A549 (cell line): ENCODE results near the gene LMTK2. TPM values are rescaled to one million over a fixed set of nuclear protein-coding genes. Genes with fewer than 3 reads are reported as not detected.

ENCODE experiments used
- ATAC-seq, 2 experiments: fragments of 200-7000 bp in 1 of 2; fragments of >200 bp in 1 of 2; cut with Nextera tagmentation in 1 of 2; cut with Tn5 transposase in 1 of 2; 3 replicates each; pipeline versions ENCODE4 v1.8.0 to v1.9.1; 2018 to 2020; ENCODE audit warnings: mild to moderate bottlenecking in 1 of 2, moderate library complexity in 1 of 2
- CTCF ChIA-PET: fragments of 300-600 bp; sonication (Branson Sonifier 250); formaldehyde crosslinking; extraction: SDS; loops from one replicate; lab custom pipeline; 2021; ENCODE audit warnings: antibody characterized with exemption, inconsistent platforms; lab: Yijun Ruan, JAX
- POLR2A ChIA-PET: fragments of 350-600 bp; formaldehyde crosslinking; extraction: SDS; loops from one replicate; lab custom pipeline; 2021; ENCODE audit warnings: antibody characterized with exemption, inconsistent platforms; lab: Yijun Ruan, JAX
- DNase-seq, 2 experiments: peaks; one replicate each; pipeline versions ENCODE4 v3.0.0 to v3.0.0-alpha.2; 2011 to 2016; ENCODE audit warnings: low read depth in 1 of 2, low spot score in 1 of 2
- FAIRE-seq: peaks from 2 replicates; lab custom pipeline; 2011; peaks lifted over from hg19 to GRCh38; lab: Jason Lieb, UNC
- H3K27ac ChIP-seq, 2 experiments: fragments of >200 bp; sonication (Bioruptor Twin); formaldehyde crosslinking; 3 replicates each; pipeline ENCODE4 v1.5.1; 2016 to 2017
- H3K4me1 ChIP-seq: fragments of >200 bp; sonication (Bioruptor Twin); formaldehyde crosslinking; 3 replicates; pipeline ENCODE4 v1.6.1; 2016
- H3K4me2 ChIP-seq: fragments of >200 bp; sonication (Bioruptor Twin); formaldehyde crosslinking; 3 replicates; pipeline ENCODE4 v1.6.1; 2016
- H3K4me3 ChIP-seq: fragments of >200 bp; sonication (Bioruptor Twin); formaldehyde crosslinking; 3 replicates; pipeline ENCODE4 v1.5.1; 2016
- H3K9me3 ChIP-seq: fragments of >200 bp; sonication (Bioruptor Twin); formaldehyde crosslinking; 3 replicates; pipeline ENCODE4 v1.6.1; 2016
- BCL3 ChIP-seq: fragments of >200 bp; sonication (Bioruptor Twin); formaldehyde crosslinking; IDR thresholded peaks from 3 replicates; pipeline ENCODE4 v1.6.1; 2016
- EHF ChIP-seq: fragments of 250-450 bp; sonication (Bioruptor Pico); IDR thresholded peaks from 2 replicates; pipeline ENCODE4 v1.5.0; 2020; ENCODE audit warnings: mild to moderate bottlenecking
- EHMT2 ChIP-seq: fragments of 200-600 bp; sonication (generic); IDR thresholded peaks from 2 replicates; pipeline ENCODE4 v1.6.1; 2016; ENCODE audit warnings: antibody characterized with exemption, low read depth, mild to moderate bottlenecking, moderate library complexity
- ESRRA ChIP-seq: fragments of 150-350 bp; IDR thresholded peaks from 2 replicates; pipeline ENCODE4 v1.6.1; 2014; ENCODE audit warnings: mild to moderate bottlenecking, low read length, borderline replicate concordance
- FOSL2 ChIP-seq, 2 experiments: fragments of 450-650 bp in 1 of 2; fragments of >200 bp in 1 of 2; sonication (Bioruptor Twin) in 1 of 2; formaldehyde crosslinking; IDR thresholded peaks; 2 replicates each; pipeline versions ENCODE4 v1.5.0 to v1.6.1; 2016 to 2020; ENCODE audit warnings: mild to moderate bottlenecking in 1 of 2, moderate library complexity in 1 of 2
- HDAC2 ChIP-seq: fragments of 200-600 bp; sonication (generic); IDR thresholded peaks from 2 replicates; pipeline ENCODE4 v1.6.1; 2016
- HOXB5 ChIP-seq: fragments of 250-450 bp; sonication (Bioruptor Pico); IDR thresholded peaks from 2 replicates; pipeline ENCODE4 v1.5.0; 2020; ENCODE audit warnings: mild to moderate bottlenecking, moderate library complexity
- JUN ChIP-seq, 2 experiments: fragments of >200 bp; sonication (Bioruptor Twin); formaldehyde crosslinking; IDR thresholded peaks; 2 replicates in 1 of 2; 3 replicates in 1 of 2; pipeline ENCODE4 v1.6.1; 2016 to 2017
- JUNB ChIP-seq: fragments of >200 bp; sonication (Bioruptor Twin); formaldehyde crosslinking; IDR thresholded peaks from 2 replicates; pipeline ENCODE4 v1.6.1; 2016
- KDM5A ChIP-seq: fragments of 200-600 bp; sonication (generic); IDR thresholded peaks from 2 replicates; pipeline ENCODE4 v1.6.1; 2016; ENCODE audit warnings: antibody characterized with exemption, mild to moderate bottlenecking
- MAZ ChIP-seq: fragments of 150-350 bp; IDR thresholded peaks from 2 replicates; pipeline ENCODE4 v1.6.1; 2014; ENCODE audit warnings: antibody characterized with exemption, low read depth, low read length, borderline replicate concordance
- NFE2L2 ChIP-seq: fragments of 150-350 bp; conservative IDR thresholded peaks from 2 replicates; pipeline ENCODE4 v1.6.1; 2014; ENCODE audit warnings: low read length
- NR3C1 ChIP-seq: fragments of >200 bp; sonication (Bioruptor Twin); formaldehyde crosslinking; IDR thresholded peaks from 3 replicates; pipeline ENCODE4 v1.6.1; 2017
- POLR2AphosphoS2 ChIP-seq: conservative IDR thresholded peaks from 2 replicates; pipeline ENCODE4 v1.6.1; 2012; ENCODE audit warnings: low read length, improper control_type of control experiment, inconsistent platforms
- RAD21 ChIP-seq, 2 experiments: fragments of >200 bp in 1 of 2; sonication (Bioruptor Twin) in 1 of 2; formaldehyde crosslinking in 1 of 2; IDR thresholded peaks in 1 of 2; conservative IDR thresholded peaks in 1 of 2; 2 replicates in 1 of 2; 3 replicates in 1 of 2; pipeline ENCODE4 v1.6.1; 2012 to 2018; ENCODE audit warnings: inconsistent platforms in 1 of 2
- RCOR1 ChIP-seq: fragments of 150-350 bp; IDR thresholded peaks from 2 replicates; pipeline ENCODE4 v1.6.1; 2014; ENCODE audit warnings: antibody characterized with exemption, low read length, low read depth
- REST ChIP-seq: fragments of 200-600 bp; sonication (generic); IDR thresholded peaks from 2 replicates; pipeline ENCODE4 v1.6.1; 2016; ENCODE audit warnings: antibody characterized with exemption, mild to moderate bottlenecking, moderate library complexity
- RFX5 ChIP-seq: fragments of 450-650 bp; IDR thresholded peaks from 2 replicates; pipeline ENCODE4 v1.7.1; 2014; ENCODE audit warnings: antibody characterized with exemption, mild to moderate bottlenecking, moderate library complexity
- RNF2 ChIP-seq: fragments of 200-600 bp; sonication (generic); IDR thresholded peaks from 2 replicates; pipeline ENCODE4 v1.6.1; 2016; ENCODE audit warnings: low read depth, mild to moderate bottlenecking, antibody characterized with exemption, moderate library complexity, borderline replicate concordance
- SMC3 ChIP-seq: fragments of >200 bp; sonication (Bioruptor Twin); formaldehyde crosslinking; IDR thresholded peaks from 3 replicates; pipeline ENCODE4 v1.6.1; 2018; ENCODE audit warnings: inconsistent platforms
- TP53 ChIP-seq: fragments of 250-450 bp; sonication (Bioruptor Pico); IDR thresholded peaks from 2 replicates; pipeline ENCODE4 v1.5.0; 2021; ENCODE audit warnings: mild to moderate bottlenecking, moderate library complexity
- ZC3H11A ChIP-seq: fragments of 450-650 bp; IDR thresholded peaks from 2 replicates; pipeline ENCODE4 v1.6.1; 2014; ENCODE audit warnings: antibody characterized with exemption, mild to moderate bottlenecking
- ZNF302 ChIP-seq: fragments of 250-450 bp; sonication (Bioruptor Pico); IDR thresholded peaks from 2 replicates; pipeline ENCODE4 v1.9.0; 2021; ENCODE audit warnings: inconsistent platforms, mild to moderate bottlenecking, moderate library complexity
- WGBS: methylation state at CpG from one replicate; pipeline ENCODE4 v1.1.6; 2017; ENCODE audit errors: missing lambda C conversion rate; 5-methylcytosine and 5-hydroxymethylcytosine counted together
- polyA plus RNA-seq, 4 experiments: library from polyadenylated mRNA; depleted of rRNA in 3 of 4; stranded (reverse); fragments of >200 nt; fragmentation: RNase III in 1 of 4; extraction: RNeasy Plus Mini Kit Qiagen cat#74134 plus additional on column Dnase treatment in 1 of 4; gene quantifications; 2 replicates in 3 of 4; 3 replicates in 1 of 4; pipeline ENCODE4 v1.2.3, GENCODE V29; 2011 to 2017
- TF ChIP-seq, protein P1 (sequence below): fragments of >200 bp; sonication (Bioruptor Twin); formaldehyde crosslinking; IDR thresholded peaks from 2 replicates; pipeline ENCODE4 v1.6.1; 2016
- TF ChIP-seq, protein P2 (sequence below): fragments of 250-450 bp; sonication (Bioruptor Pico); IDR thresholded peaks from 2 replicates; pipeline ENCODE4 v1.5.0; 2021; ENCODE audit warnings: mild to moderate bottlenecking, moderate library complexity, borderline replicate concordance
- TF ChIP-seq, protein P3 (sequence below): IDR thresholded peaks from 2 replicates; pipeline ENCODE4 v1.6.1; 2012; ENCODE audit warnings: low read depth, borderline replicate concordance
- TF ChIP-seq, protein P4 (sequence below): IDR thresholded peaks from 2 replicates; pipeline ENCODE4 v1.6.1; 2012

The LMTK2 gene
- polyA plus RNA-seq, 2 of the 4 experiments (the other 2 are of a cell fraction) = 7.9 to 13.0 TPM

GRCh38 chr7:98123365-98123696 lies 16.7 kb downstream of the LMTK2 start:
- 82% methylated on average over 4 of the region's 4 CpGs for WGBS
- H3K9me3 ChIP-seq = no peaks in the 10 kb centered on the region
- H3K4me2 ChIP-seq = no peak overlapping the region
- H3K4me3 ChIP-seq = no peak overlapping the region
- DNase-seq = no peak
- no peak for FAIRE-seq
- no peak overlapping the region for H3K27ac ChIP-seq
- peaks cover 28% of the 10 kb centered on the region for H3K4me1 ChIP-seq
- ATAC-seq = no peak
- TF ChIP-seq RAD21 (conservative IDR thresholded peaks at IDR 0.05 in 1 of 2, IDR thresholded peaks at IDR 0.05 in 1 of 2) = no peak
- TF ChIP-seq EHF = no peak
- TF ChIP-seq HOXB5 (CRISPR knock-in tag) = no peak
- TF ChIP-seq REST = no peak
- TF ChIP-seq, protein P1, sequence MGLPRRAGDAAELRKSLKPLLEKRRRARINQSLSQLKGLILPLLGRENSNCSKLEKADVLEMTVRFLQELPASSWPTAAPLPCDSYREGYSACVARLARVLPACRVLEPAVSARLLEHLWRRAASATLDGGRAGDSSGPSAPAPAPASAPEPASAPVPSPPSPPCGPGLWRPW = no peak
- no peak for TF ChIP-seq RNF2
- no peak for TF ChIP-seq KDM5A
- no peak for TF ChIP-seq NR3C1
- no peak for TF ChIP-seq RCOR1
- TF ChIP-seq ZNF302 (CRISPR knock-in tag) = no peak
- no peak for TF ChIP-seq NFE2L2
- TF ChIP-seq POLR2AphosphoS2 = no peak
- TF ChIP-seq SMC3 = no peak
- TF ChIP-seq, protein P2, sequence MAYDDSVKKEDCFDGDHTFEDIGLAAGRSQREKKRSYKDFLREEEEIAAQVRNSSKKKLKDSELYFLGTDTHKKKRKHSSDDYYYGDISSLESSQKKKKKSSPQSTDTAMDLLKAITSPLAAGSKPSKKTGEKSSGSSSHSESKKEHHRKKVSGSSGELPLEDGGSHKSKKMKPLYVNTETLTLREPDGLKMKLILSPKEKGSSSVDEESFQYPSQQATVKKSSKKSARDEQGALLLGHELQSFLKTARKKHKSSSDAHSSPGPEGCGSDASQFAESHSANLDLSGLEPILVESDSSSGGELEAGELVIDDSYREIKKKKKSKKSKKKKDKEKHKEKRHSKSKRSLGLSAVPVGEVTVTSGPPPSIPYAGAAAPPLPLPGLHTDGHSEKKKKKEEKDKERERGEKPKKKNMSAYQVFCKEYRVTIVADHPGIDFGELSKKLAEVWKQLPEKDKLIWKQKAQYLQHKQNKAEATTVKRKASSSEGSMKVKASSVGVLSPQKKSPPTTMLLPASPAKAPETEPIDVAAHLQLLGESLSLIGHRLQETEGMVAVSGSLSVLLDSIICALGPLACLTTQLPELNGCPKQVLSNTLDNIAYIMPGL (CRISPR knock-in tag) = no peak
- CTCF ChIA-PET = interaction anchor here (0.6 kb wide), 1 partner anchor 17 kb away, joined by 3 read pairs; the partner anchor contains the start of gene LMTK2
- POLR2A ChIA-PET = no interaction called here

- H3K4me2 ChIP-seq = no peak overlapping the region
- H3K9me3 ChIP-seq = no peaks in the 10 kb centered on the region
- ChIA-PET CTCF (interaction anchor here (1.4 kb wide), 2 partner anchors 20 to 105 kb away, joined by 3 to 7 read pairs; no protein-coding TSS in a partner anchor), POLR2A (no interaction called here)
- DNase-seq (no peak), FAIRE-seq (no peak), ATAC-seq (no peak)
- H3K27ac ChIP-seq = no peak overlapping the region
- H3K4me1 ChIP-seq = peaks cover 8% of the 10 kb centered on the region
- TF ChIP-seq RCOR1 (no peak), RFX5 (no peak), TP53 (CRISPR knock-in tag) (no peak), JUNB (no peak), EHMT2 (no peak), EHF (no peak), JUN (IDR thresholded peaks at IDR 0.05) (no peak), ESRRA (no peak), MAZ (no peak), FOSL2 (IDR thresholded peaks at IDR 0.05) (no peak), FOSL2 (CRISPR knock-in tag; IDR thresholded peaks at IDR 0.05) (no peak), HDAC2 (no peak), BCL3 (no peak), ZC3H11A (no peak)
- TF ChIP-seq, protein P3, sequence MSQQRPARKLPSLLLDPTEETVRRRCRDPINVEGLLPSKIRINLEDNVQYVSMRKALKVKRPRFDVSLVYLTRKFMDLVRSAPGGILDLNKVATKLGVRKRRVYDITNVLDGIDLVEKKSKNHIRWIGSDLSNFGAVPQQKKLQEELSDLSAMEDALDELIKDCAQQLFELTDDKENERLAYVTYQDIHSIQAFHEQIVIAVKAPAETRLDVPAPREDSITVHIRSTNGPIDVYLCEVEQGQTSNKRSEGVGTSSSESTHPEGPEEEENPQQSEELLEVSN = no peak
- TF ChIP-seq, protein P1 = no peak
- TF ChIP-seq, protein P4, sequence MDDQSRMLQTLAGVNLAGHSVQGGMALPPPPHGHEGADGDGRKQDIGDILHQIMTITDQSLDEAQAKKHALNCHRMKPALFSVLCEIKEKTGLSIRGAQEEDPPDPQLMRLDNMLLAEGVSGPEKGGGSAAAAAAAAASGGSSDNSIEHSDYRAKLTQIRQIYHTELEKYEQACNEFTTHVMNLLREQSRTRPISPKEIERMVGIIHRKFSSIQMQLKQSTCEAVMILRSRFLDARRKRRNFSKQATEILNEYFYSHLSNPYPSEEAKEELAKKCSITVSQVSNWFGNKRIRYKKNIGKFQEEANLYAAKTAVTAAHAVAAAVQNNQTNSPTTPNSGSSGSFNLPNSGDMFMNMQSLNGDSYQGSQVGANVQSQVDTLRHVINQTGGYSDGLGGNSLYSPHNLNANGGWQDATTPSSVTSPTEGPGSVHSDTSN = no peak
- 94% methylated on average over 6 of the region's 6 CpGs for WGBS
- H3K4me3 ChIP-seq = no peak overlapping the region
These were observed 19.1 kb downstream of the LMTK2 start for GRCh38 chr7:98125759-98126158.
